Urinary bladder (tissue), 4 donors: ENCODE data around the gene NHS. TPM values are rescaled to one million over a fixed set of nuclear protein-coding genes. Genes with fewer than 3 reads are reported as not detected.

ENCODE experiments used
- DNase-seq: peaks from one replicate; pipeline ENCODE4 v3.0.0-alpha.2; 2015; ENCODE audit errors: extremely low spot score
- H3K27ac ChIP-seq: one replicate; pipeline ENCODE4 v1.5.1; 2013; ENCODE audit warnings: low read depth, mild to moderate bottlenecking, moderate library complexity
- H3K36me3 ChIP-seq: one replicate; pipeline ENCODE4 v1.6.1; 2013; ENCODE audit warnings: mild to moderate bottlenecking, moderate library complexity; ENCODE audit not compliant: insufficient read depth
- H3K4me1 ChIP-seq: one replicate; pipeline ENCODE4 v1.6.1; 2013; ENCODE audit warnings: mild to moderate bottlenecking, moderate library complexity; ENCODE audit not compliant: insufficient read depth
- H3K4me3 ChIP-seq: one replicate; pipeline ENCODE4 v1.5.1; 2013; ENCODE audit warnings: low read depth, low read length
- WGBS: extraction: QIAGEN DNeasy Blood & Tissue Kit; methylation state at CpG from one replicate; pipeline ENCODE4 v1.1.7; 2013; 5-methylcytosine and 5-hydroxymethylcytosine counted together
- polyA plus RNA-seq: library from polyadenylated mRNA; stranded (reverse); fragments of 200-250 nt; gene quantifications from one replicate; pipeline ENCODE4 v1.2.3, GENCODE V29; 2013
- total RNA-seq: library from RNA; depleted of rRNA; stranded (reverse); fragments of >200 nt; gene quantifications from one replicate; pipeline ENCODE4 v1.2.3, GENCODE V29; 2014
- donor health status: healthy with polysubstance abuse.
- donor health status: healthy.

Gene NHS
- total and polyA plus RNA-seq, 2 donors, result 4.2 to 7.8 TPM

- Histone ChIP-seq H3K36me3 (no peaks in the 10 kb centered on the region), H3K27ac (no peak overlapping the region), H3K4me3 (no peak overlapping the region), H3K4me1 (no peaks in the 10 kb centered on the region)
- 56% methylated on average over 1 of the region's 1 CpG for WGBS
- no peak for DNase-seq
Observed at GRCh38 chrX:17472424-17472823, 97.4 kb downstream of the NHS start.

- Histone ChIP-seq H3K4me3 (no peak overlapping the region), H3K27ac (no peak overlapping the region), H3K36me3 (no peaks in the 10 kb centered on the region), H3K4me1 (no peaks in the 10 kb centered on the region)
- DNase-seq, result no peak
- WGBS, result 62% methylated on average over 2 of the region's 2 CpGs
Observed at GRCh38 chrX:17473021-17473420, 98.0 kb downstream of the NHS start.

- no peaks in the 10 kb centered on the region for H3K4me1 ChIP-seq
- WGBS, result 78% methylated on average over 2 of the region's 2 CpGs
Observed at GRCh38 chrX:17474892-17475291, 99.9 kb downstream of the NHS start.

GRCh38 chrX:17475449-17476217 is 100.6 kb downstream of the NHS start:
- Histone ChIP-seq H3K4me1 (no peaks in the 10 kb centered on the region), H3K27ac (no peak overlapping the region), H3K36me3 (no peaks in the 10 kb centered on the region), H3K4me3 (no peak overlapping the region)
- WGBS, result 58% methylated on average over 6 of the region's 6 CpGs
- no peak for DNase-seq

More at GRCh38 chrX:17474892-17475291, 99.9 kb downstream of the NHS start:
- no peak overlapping the region for H3K27ac ChIP-seq
- no peak overlapping the region for H3K4me3 ChIP-seq
- no peak for DNase-seq
- H3K36me3 ChIP-seq, result no peaks in the 10 kb centered on the region

GRCh38 chrX:17476411-17476810 is 101.4 kb downstream of the NHS start:
- Histone ChIP-seq H3K27ac (no peak overlapping the region), H3K4me1 (no peaks in the 10 kb centered on the region), H3K36me3 (no peaks in the 10 kb centered on the region), H3K4me3 (no peak overlapping the region)
- DNase-seq, result no peak
- 86% methylated on average over 2 of the region's 2 CpGs for WGBS

- Histone ChIP-seq H3K36me3 (no peaks in the 10 kb centered on the region), H3K4me1 (no peaks in the 10 kb centered on the region), H3K27ac (no peak overlapping the region), H3K4me3 (no peak overlapping the region)
- DNase-seq, result no peak
- WGBS, result 74% methylated on average over 4 of the region's 4 CpGs
Observed at GRCh38 chrX:17481086-17481485, 106.1 kb downstream of the NHS start.

GRCh38 chrX:17484592-17484991 is 109.6 kb downstream of the NHS start:
- Histone ChIP-seq H3K27ac (no peak overlapping the region), H3K36me3 (no peaks in the 10 kb centered on the region), H3K4me3 (no peak overlapping the region), H3K4me1 (no peaks in the 10 kb centered on the region)
- WGBS, result 100% methylated on average over 1 of the region's 1 CpG
- DNase-seq, result no peak

GRCh38 chrX:17485391-17485790 is 110.4 kb downstream of the NHS start:
- Histone ChIP-seq H3K4me1 (no peaks in the 10 kb centered on the region), H3K27ac (no peak overlapping the region), H3K4me3 (no peak overlapping the region), H3K36me3 (no peaks in the 10 kb centered on the region)
- WGBS, result 52% methylated on average over 5 of the region's 5 CpGs
- no peak for DNase-seq

- 82% methylated on average over 8 of the region's 8 CpGs for WGBS
- H3K36me3 ChIP-seq, result no peaks in the 10 kb centered on the region
- H3K4me3 ChIP-seq, result no peak overlapping the region
Observed at GRCh38 chrX:17488036-17488435, 113.0 kb downstream of the NHS start.

GRCh38 chrX:17494216-17494615 is 119.2 kb downstream of the NHS start:
- Histone ChIP-seq H3K36me3 (no peaks in the 10 kb centered on the region), H3K27ac (no peak overlapping the region), H3K4me3 (no peak overlapping the region), H3K4me1 (peaks cover 2% of the 10 kb centered on the region)
- 78% methylated on average over 1 of the region's 1 CpG for WGBS
- no peak for DNase-seq

More at GRCh38 chrX:17488036-17488435, 113.0 kb downstream of the NHS start:
- no peak for DNase-seq
- H3K27ac ChIP-seq, result no peak overlapping the region
- no peaks in the 10 kb centered on the region for H3K4me1 ChIP-seq

- peak; percentile 4 for DNase-seq
- Histone ChIP-seq H3K36me3 (no peaks in the 10 kb centered on the region), H3K27ac (no peak overlapping the region), H3K4me1 (peaks cover 2% of the 10 kb centered on the region), H3K4me3 (no peak overlapping the region)
- WGBS, result 78% methylated on average over 2 of the region's 2 CpGs
Observed at GRCh38 chrX:17495052-17495451, 120.1 kb downstream of the NHS start.

GRCh38 chrX:17496407-17496806 is 121.4 kb downstream of the NHS start:
- no peak overlapping the region for H3K4me3 ChIP-seq
- H3K27ac ChIP-seq, result no peak overlapping the region
- DNase-seq, result no peak
- H3K36me3 ChIP-seq, result no peaks in the 10 kb centered on the region
- peaks cover 2% of the 10 kb centered on the region for H3K4me1 ChIP-seq
- WGBS, result 53% methylated on average over 1 of the region's 1 CpG

- Histone ChIP-seq H3K4me1 (peaks cover 2% of the 10 kb centered on the region), H3K36me3 (no peaks in the 10 kb centered on the region), H3K4me3 (no peak overlapping the region), H3K27ac (no peak overlapping the region)
- DNase-seq, result no peak
- 60% methylated on average over 2 of the region's 2 CpGs for WGBS
Observed at GRCh38 chrX:17497193-17497592, 122.2 kb downstream of the NHS start.

GRCh38 chrX:17499512-17499911 is 124.5 kb downstream of the NHS start:
- 87% methylated on average over 5 of the region's 5 CpGs for WGBS
- H3K4me1 ChIP-seq, result peaks cover under 1% of the 10 kb centered on the region

More at GRCh38 chrX:17499512-17499911, 124.5 kb downstream of the NHS start:
- no peak overlapping the region for H3K27ac ChIP-seq
- H3K36me3 ChIP-seq, result no peaks in the 10 kb centered on the region
- DNase-seq, result no peak
- no peak overlapping the region for H3K4me3 ChIP-seq
